Erythroblast (primary cell): ENCODE measurements around the gene CPM.

Source experiments
- GATA1 ChIP-seq: IDR thresholded peaks from 2 replicates; pipeline ENCODE4 v1.6.1; 2011; ENCODE audit warnings: low read depth, mild to moderate bottlenecking, control low read depth, low read length, moderate library complexity
- POLR2A ChIP-seq: IDR thresholded peaks from 2 replicates; pipeline ENCODE4 v1.6.1; 2011; ENCODE audit warnings: mild to moderate bottlenecking, low read length

DNA sequence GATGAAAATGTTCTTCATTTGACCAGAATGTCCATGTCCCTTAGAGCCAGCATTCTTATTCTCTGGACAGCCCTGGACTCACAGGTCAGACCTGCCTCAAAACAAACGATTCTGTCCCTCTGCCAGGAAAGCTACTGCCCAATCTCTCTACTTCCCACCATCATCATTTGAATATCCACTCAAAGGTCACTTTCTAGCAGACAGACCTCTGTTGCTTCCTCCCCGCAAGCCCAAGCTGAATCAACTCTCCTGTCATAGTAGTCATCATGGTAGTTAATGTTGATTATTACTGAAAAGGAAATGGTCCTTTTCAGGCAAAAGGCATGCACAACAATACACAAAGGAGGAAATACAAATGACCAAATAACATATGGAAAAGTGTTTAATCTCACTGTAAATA lies 39.6 kb upstream of the CPM start:
- TF ChIP-seq POLR2A (no peak), GATA1 (no peak)
